ENCODE measurements around the gene DLG2.

DNA sequence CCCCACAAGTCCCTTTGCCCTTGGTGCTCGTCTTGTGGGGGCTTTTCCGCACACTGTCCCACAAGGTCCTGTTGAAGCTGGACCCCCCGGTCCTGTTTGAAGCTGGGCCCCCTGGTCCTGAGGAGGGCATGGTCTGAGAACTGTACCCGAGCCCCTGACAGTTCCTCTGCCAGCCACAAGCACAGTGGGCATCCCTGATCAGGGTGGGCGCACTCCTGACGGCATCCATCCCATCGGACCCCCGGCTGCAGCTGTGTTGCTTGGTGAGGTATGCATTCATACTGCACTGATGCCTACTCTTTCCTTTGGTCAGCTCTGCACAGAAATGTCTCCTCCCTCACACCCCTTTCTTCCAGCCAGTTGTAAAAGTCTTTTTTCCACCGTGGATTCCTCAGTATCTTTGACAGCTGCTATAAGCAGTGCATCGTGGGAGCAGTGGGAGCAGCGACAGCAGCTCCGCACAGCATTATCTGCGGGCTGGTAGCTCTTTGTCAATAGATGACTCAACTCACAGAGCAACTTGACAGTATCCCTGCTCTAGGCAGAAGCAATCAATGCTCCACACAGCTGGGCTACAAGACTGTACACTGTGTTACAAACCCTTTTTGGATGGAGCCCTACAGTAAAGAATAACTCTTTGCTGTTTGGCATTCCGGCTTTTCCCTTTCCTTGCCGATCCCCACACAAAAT is 1310.1 kb downstream of the DLG2 start:
- TF ChIP-seq POLR2A (IDR thresholded peaks at IDR 0.05) = no peak
- TF ChIP-seq, protein P1, sequence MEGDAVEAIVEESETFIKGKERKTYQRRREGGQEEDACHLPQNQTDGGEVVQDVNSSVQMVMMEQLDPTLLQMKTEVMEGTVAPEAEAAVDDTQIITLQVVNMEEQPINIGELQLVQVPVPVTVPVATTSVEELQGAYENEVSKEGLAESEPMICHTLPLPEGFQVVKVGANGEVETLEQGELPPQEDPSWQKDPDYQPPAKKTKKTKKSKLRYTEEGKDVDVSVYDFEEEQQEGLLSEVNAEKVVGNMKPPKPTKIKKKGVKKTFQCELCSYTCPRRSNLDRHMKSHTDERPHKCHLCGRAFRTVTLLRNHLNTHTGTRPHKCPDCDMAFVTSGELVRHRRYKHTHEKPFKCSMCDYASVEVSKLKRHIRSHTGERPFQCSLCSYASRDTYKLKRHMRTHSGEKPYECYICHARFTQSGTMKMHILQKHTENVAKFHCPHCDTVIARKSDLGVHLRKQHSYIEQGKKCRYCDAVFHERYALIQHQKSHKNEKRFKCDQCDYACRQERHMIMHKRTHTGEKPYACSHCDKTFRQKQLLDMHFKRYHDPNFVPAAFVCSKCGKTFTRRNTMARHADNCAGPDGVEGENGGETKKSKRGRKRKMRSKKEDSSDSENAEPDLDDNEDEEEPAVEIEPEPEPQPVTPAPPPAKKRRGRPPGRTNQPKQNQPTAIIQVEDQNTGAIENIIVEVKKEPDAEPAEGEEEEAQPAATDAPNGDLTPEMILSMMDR (IDR thresholded peaks at IDR 0.05) = no peak
